Measurements from ENCODE around the gene PBLD.

The PBLD gene

DNA sequence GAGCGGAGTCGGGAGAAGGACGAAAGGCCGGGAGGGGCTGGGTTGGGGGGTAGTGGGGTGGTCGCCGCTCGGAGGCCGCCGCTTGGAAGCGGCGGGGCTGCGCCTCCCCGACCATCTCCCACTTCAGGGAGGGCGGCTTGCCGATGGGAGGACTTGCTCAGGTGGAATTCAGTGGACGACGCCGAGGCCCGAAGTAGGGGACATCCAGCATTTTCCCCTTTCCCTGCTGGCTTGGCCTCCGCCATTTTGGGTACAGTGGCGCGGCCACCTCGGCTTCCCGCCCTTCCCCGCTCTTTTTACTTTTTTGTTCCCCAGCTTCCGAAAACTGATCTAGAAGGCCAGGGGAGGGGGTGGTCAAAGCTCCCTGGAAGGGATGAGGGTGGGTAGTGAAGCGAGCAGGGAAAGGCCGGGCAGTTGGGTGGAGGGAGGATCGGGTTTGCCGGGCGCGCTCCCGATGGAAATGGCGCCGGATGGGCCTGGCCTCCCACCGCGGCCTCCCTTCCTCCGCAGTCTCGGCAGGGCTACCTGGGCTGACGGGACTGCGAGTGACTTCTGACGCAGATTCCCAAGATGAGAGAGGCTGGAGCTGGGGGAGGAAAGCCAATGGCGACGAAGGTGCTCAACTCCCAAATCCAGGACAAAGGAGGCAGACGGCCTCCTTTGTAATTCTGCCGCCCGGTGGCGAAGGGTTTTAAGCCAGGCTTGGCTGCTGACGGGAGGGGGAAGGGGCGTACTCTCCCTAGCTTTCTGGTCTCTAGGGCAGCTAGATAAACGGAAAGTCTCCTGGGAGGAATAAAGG lies at the start of gene PBLD:
Gene PBLD, minus strand, starts transcription at position 670 of the 799 bp plus-strand sequence. CDS start 26,084 bp downstream, outside the sequence.
- peak; percentile 89 for DNase-seq (ENCODE audit: low read depth, low spot score)

DNA sequence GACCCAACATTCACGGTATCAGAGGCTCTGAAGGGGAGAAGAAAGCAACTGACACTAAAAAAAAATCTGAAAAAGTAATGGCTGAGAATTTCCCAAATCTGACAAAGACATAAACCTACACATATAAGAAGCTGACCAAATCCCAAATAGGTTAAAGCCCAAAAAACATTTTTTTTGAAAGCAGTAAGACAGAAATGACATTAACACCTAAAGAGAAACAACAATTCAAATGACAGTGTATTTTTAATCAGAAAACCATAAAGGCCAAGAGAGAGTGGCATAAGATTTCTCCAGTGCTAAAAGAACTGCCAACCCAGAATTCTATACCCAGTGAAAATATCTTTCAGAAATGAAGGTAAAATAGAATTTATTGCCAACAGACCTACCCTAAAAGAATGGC lies 38.9 kb upstream of the PBLD start:
- no peak for DNase-seq (ENCODE audit: low read depth, low spot score)

DNA sequence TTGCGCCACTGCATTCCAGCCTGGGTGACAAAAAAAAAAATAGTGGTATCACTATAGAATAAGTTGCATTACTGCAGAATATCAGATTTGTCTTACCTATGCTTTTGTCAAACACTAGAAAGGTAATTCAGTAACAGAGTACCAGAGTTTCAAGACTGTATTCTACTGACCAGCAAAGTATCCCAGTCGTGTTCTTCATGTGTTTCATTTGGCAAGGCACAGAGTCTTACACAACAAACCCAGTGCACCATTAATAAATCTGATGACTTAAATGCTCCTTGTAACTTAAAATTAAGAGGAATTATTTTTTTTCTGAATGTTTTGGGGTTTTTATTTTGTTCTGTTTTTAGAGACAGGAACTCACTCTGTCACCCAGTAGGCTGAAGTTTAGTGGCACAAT lies 34.4 kb upstream of the PBLD start:
- DNase-seq (ENCODE audit: low read depth, low spot score), result no peak

DNA sequence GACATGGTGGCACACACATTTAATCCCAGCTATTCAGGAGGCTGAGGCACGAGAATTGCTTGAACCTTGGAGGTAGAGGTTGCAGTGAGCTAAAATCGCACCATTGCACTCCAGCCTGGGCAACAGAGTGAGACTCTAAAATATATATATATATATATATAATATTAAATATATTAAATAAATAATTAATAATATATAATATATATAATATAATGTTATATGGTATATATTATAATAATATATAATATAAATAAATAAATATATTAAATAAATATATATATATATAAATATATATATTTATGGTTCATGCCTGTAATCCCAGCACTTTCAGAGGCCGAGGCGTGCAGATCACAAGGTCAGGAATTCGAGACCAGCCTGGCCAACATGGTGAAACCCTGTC lies 33.9 kb upstream of the PBLD start:
- no peak for DNase-seq (ENCODE audit: low read depth, low spot score)

DNA sequence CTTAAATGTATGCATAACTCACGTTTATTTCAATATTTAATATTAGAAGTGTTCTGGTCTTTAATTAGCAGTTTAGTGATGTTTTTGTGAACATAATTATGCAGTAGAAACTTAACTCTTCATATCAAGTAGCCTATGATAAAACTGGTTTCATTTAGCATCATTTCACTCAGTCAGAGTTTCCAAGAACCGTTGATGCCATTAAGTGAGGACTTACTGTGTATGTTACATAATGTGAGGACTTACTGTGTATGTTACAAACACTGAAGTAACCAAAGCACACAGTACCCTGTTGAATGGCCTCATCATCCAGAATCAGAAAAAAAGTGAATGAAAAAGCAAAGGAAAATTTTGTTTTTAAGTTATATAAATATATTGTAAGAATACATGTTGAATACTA lies 32.9 kb upstream of the PBLD start:
- DNase-seq (ENCODE audit: low read depth, low spot score), result no peak

DNA sequence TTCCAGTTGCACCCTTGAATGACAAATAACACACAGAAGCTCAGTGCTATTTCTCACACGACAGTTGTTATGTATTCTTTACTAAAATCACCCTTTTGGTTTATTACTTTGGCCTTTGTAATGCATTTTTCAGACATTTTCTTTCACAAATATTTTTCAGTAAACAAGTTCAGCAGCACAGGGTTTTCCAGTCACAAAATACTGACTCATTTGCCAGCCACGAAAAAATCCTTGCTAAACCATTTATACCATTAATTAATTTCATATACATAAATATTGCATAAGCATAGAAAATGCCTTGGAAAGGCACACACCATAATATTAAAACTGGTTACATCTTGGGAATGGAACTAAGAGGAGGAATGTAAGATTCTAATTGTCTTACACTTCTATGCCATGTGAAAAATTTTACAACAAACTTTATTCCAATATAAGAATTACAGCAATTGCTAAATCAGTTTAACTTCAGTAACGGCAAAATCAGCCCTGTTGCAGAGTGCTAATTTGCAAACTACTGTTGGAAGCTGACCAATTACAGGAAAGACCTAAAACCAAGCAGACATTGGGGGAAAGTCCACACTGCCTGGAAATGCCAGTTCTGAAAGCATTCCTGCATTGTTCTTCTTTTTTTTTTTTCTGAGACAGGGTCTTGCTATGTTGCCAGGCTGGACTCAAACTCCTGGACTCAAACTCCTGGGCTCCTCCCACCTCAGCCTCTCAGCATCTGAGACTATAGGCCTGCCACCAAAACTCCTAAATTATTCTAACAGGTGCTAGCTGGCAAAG lies 31.6 kb upstream of the PBLD start:
- DNase-seq (ENCODE audit: low read depth, low spot score), result no peak

DNA sequence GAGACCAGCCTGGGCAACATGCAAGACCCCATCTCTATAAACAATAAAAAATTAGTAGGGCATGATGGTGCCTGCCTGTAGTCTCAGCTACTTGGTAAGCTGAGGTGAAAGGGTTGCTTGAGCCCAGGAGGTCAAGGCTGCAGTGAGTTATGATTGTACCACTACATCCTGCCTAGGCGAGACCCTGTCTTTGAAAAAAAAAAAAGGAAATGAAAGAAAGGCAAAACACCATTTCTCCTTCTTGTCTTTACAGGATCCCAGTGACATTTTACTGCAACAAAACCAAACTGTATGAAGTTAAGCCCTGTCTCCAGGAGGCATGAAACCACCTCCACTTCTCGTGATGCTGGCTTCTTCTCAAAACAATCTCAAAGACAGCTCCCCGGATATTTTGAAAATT lies 29.9 kb upstream of the PBLD start:
- DNase-seq (ENCODE audit: low read depth, low spot score), result no peak

DNA sequence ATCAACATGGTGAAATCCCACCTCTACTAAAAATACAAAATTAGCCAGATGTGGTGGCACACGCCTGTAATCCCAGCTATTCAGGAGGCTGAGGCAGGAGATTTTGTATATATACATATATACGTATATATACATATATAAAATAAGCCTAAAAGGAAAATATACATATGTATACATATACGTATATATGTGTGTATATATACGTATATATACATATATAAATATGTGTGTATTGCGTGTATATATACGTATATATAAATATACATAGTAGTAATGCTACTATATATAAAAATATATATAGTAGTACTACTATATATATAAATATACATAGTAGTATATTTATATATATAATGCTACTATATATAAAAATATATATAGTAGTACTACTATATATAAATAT lies 26.5 kb upstream of the PBLD start:
- DNase-seq (ENCODE audit: low read depth, low spot score), result no peak

DNA sequence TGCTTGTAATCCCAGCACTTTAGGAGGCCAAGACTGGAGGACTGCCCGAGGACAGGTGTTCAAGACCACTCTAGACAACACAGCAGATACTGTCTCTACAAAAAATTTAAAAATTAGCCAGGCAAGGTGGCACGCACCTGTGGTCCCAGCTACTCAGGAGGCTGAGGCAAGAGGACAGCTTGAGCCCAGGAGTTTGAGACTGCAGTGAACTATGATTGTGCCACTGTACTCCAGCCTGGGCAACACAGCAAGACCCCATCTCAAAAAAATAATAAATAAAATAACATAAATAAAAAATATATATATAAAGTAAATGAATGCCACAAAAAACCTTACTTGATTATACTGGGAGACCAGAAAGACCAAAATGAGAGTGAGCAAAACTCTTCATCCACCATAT lies 20.8 kb upstream of the PBLD start:
- no peak for DNase-seq (ENCODE audit: low read depth, low spot score)

DNA sequence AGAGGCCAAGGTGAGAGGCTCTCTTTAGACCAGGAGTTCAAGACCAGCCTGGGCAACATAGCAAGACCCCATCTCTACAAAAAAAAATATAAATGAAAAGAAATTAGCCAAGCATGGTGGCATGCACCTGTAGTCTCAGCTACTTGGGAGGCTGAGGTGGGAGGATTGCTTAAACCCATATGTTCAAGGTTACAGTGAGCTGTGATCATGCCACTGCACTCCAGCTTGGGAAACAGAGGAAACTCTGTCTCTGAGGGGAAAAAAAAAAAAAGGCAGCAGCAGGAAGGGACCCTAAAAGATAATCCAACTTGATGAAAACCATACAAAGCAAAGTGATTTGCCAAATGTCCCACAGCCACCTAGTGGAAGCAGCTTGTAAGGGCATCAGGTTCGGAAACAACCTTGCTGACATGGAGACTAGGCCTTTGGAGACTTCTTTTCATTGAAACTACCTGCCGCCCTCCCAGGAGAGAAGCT lies 15.6 kb upstream of the PBLD start:
- peak; percentile 65 for DNase-seq (ENCODE audit: low read depth, low spot score)

DNA sequence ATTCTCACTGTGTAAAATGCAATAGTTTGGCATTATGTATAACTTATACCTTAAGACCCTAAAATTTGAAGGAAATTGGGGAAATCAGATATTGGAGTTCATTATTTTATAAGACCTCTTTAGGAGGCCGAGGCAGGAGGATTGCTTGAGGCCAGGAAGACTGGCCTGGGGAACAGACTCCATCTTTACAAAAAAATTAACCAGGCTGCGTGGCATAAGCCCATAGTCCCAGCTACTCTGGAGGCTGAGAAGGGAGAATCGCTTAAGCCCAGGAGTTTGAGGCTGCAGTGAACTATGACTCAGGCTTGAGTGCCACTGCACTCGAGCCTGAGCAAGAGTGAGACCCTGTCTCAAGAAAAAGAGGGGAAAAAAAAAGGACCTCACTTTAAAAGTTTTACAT lies 14.0 kb upstream of the PBLD start:
- no peak for DNase-seq (ENCODE audit: low read depth, low spot score)

DNA sequence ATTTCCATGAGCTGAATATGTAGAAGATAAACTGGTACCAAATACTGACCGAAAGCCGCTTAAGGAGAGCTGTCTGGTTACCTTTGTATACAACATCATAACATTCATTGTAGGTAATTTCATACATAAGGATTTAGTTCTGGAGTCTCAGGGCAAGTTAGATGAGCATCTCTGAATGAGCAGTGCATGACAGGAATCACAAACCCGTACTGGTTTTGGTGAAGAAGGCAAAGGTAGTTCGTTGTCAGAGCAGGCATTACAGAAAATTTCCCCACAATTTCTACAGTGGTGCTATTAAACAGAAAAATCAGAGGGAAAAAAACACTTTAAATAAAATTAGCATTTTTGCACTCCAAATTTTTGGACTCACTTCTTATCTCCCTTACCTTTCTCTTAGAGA lies 12.9 kb upstream of the PBLD start:
- no peak for DNase-seq (ENCODE audit: low read depth, low spot score)

DNA sequence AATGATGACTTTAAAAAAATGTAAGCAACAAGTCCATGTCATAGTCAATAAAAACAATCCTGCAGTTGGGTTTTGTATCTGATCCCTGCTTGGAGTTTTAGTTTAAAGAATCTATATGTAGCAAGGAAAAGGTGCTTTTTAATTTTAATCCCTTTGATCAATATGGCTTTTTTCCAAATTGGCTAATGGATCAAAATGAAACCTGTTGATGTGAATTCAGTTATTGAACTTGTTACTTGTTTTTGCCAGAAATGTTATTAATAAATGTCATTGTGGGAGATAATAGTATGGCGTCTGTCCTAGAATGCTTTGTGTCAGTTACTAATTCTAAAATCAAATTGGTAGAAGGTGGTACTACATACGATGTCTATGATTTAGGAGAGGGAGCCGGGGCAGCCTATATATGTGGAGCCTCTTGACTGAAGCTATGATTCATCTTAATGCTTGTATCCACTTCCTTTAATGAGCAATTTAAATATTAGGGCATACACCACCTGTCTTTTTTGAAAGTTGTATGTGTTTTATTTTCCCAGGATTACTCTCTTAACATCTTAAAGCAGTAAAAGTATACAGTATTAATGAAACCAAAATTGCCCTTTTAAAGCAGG lies 10.3 kb upstream of the PBLD start:
- DNase-seq (ENCODE audit: low read depth, low spot score), result no peak

DNA sequence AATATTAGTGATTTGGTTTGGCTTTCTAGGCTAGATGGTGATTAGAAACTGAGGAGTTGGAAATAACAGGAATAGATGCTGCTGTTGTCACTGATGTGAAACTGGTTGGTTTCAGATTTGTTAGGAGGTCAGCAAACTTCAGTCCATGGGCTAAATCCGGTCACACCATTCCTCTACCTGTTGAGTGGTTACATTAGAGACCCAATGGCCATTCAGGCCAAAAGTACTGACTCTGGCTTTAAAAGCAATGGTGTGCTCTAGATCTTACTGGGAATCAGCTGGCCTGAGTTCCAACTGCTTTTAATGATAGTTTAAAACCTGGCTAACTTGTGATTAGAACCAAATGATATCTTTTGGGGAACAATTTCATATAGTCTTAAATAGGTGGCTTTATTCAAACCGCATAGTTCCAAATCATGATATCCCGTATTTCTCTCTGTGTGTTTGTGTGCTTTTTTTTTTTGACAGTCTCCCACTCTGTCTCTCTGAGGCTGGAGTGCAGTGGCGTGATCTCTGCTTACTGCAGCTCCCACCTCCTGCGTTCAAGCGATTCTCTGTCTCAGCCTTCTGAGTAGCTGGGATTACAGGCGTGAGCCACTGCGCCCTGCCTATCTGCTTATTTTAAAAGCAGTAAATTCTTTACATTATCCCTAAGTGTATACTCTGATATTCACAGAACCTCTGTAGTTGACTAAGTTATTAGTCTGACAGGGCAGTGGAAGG lies 7.8 kb upstream of the PBLD start:
- DNase-seq (ENCODE audit: low read depth, low spot score), result no peak

DNA sequence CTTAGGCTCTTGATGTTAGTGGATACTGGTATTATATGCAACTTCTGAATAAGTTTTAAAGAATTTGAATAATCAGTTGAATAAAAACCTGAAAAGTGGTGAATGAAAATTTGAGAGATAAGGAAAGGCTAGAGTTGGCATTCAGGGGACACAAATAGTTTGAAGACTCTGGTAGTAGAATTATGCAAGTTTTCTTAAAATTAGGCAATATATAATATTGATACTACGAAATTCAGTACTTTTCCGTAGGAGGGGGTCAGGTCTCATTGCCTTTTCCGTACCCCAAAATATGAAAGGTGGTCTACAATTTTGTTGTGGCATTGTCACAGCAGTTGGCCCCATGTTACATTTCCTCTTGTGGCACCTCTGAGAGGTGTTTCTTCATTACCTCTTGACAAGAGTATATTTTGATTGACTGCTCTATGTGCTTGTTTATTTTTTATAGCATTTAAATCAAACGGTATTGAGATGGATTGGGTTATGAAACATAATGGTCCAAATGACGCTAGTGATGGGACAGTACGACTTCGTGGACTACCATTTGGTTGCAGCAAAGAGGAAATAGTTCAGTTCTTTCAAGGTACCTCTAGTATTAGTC lies 4.1 kb upstream of the PBLD start:
- no peak for DNase-seq (ENCODE audit: low read depth, low spot score)

DNA sequence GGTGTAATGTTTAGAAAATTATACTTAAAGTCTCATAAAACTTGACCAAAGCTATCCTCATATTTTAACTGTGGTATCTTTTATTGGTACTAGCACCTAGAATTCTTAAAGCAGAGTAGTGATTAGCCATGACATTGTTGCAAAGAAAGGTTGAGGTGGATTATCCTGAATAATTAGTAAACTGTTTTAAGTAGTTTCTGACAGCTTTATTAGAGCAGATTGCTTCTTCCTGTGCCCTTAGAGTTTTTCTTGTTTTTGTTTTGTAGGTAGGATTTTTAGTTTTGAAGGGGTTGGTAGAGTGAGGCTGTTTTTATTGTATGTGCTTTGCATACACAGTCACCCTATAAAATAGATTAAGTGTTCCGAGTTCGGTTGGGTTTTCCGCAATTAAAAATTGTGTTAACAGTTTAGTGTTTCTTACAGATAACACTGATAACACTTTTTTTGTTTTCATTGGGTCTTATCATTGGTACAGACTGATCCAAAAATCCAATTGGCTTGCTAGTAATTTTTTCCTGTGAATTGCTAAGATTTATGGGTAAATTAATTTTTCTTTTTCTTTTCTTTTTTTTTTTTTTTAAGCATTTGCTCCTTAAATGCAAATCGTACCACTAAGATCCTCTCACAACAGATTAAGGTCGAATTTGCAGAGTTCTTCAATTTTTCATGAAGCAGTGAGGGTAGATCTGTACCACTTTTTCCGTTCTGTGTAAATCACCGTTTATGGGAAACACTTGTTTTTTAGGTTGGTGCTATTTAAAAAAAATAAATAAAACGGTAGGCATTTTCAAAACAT lies 2.1 kb upstream of the PBLD start:
- DNase-seq (ENCODE audit: low read depth, low spot score), result no peak

DNA sequence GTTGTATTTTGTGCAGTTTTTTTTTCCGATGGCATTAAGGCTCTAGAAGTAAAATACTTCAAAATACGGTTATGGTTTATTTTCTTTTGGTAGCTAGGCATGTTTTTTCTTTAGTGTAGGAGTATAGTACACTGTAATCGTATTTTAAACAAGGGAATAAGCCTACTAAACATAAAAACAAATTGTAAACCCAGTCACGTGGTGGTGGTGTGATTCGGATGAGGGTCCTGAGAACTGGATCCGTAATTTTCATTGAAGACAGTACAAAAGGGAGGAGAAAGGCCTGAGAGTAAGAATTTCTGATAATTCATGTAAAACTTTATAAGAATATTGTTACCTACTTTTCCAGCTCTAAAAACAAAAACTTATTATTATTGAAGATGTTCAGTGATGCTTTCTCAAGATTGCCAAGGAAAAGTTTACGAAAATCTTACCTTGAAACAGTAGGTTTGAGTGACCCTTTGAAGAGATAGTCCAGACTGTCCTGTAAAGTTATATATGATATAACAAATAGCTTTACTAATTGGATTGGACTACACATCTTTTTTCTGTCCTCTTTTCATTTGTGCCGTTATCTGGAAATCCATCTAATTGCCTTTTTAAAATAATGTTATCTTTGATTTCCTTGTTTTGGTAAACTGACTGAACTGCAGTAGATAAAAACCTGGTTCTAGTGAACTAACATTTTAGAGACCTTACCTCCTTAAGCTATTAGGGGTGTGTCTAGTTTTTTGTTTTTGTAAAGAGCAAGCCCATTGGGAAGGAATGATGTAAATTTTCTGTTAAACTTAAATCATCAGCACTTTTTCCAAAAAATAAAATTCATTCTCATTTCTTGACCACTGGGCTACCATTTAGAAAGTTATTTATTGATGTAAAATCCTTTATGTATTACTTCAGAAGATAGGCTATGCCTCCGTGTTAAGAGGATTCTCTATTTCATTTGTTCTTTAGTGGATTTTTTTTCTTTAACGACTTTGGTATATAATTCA lies 1.0 kb upstream of the PBLD start:
- DNase-seq (ENCODE audit: low read depth, low spot score), result no peak

DNA sequence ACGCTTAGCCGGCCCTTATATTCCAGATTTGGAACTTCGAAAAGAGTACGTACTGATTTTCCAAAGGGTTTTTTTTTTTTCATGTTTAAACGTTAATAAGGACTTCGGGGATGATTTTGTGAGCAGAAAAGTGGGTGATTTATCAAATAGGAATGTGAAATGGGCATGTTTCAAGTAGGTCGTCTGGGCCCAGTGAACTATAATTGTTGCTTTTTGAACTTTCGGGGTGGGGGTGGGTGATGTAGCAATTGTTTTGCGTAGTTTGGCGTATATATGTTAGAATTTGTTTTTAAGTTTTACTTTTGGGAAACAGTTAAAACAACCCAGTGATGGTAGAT lies 299 bp upstream of the PBLD start:
- DNase-seq (ENCODE audit: low read depth, low spot score), result no peak

DNA sequence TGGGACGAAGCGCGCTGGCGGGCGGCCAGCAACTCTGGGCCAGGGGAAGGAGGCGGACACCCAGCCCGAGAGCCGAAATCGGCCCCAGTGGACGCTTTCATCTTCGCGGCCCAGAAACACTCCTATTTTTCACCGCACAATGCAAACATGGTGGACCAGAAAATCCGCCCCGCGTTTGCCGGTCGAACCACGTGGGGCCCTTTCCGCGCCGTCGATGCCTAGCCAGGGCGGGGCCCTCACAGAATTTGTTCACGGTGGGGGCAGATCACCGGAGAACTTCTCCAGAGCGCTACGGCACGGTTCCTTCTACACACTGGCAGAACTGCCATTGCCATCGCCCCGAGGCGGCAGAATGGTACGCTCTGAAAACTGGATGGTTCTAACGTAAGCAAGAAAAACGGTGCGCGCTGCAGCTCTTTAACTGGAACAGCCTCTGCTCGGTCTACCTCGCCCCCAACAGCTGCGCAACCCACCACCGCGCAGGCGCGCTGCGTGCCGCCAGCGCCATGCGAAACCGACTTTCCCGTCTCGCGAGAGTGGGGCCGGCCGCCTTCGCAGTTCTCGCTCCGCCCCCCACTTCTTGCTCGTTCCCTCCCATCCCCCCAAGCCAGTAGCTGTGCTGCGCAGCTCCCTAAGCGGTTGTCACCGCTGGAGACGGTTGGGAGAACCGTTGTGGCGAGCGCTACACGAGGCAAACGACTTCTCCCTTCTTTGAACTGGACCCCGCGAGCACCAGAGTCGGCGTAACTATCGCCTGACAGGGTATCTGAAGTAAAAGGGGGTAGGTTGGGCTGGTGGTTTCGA lies 1.1 kb downstream of the PBLD start, which contains the start of gene HNRNPH3:
Gene HNRNPH3, plus strand, starts transcription at position 610 of the 804 bp plus-strand sequence. CDS start 5,158 bp downstream, outside the sequence.
- peak; percentile 99 for DNase-seq (ENCODE audit: low read depth, low spot score)

Data from ELF-1 (cell line).